Body of pancreas (tissue), 4 donors: ENCODE data around the gene PPFIA2. TPM values are rescaled to one million over a fixed set of nuclear protein-coding genes. Genes with fewer than 3 reads are reported as not detected.

ENCODE experiments used
- ATAC-seq: fragments of 150-250 bp; one replicate; pipeline ENCODE4 v1.9.1; 2016
- DNase-seq, 4 donors: peaks; one replicate each; pipeline ENCODE4 v3.0.0-alpha.2; 2019
- H3K27ac ChIP-seq, 4 donors: fragments of 200-600 bp; sonication (generic); 1 replicate in 3 of 4; 2 replicates in 1 of 4; pipeline versions ENCODE4 v1.5.1 to v1.6.1; 2016 to 2019; ENCODE audit warnings: mild to moderate bottlenecking in 1 of 4, mixed read lengths in 1 of 4, moderate library complexity in 1 of 4
- H3K27me3 ChIP-seq, 2 donors: fragments of 200-600 bp; sonication (generic); one replicate each; pipeline ENCODE4 v1.6.0; 2016; ENCODE audit warnings: mild to moderate bottlenecking in 1 of 2
- H3K36me3 ChIP-seq, 2 donors: fragments of 200-600 bp; sonication (generic); replicated peaks in 1 of 2; 2 replicates each; pipeline ENCODE4 v1.5.1; 2016; ENCODE audit warnings: low read depth in 2 of 2; ENCODE audit not compliant: insufficient read depth in 1 of 2
- H3K4me1 ChIP-seq: fragments of 200-600 bp; sonication (generic); one replicate; pipeline ENCODE4 v1.6.0; 2016
- H3K4me3 ChIP-seq, 2 donors: fragments of 200-600 bp; sonication (generic); 1 replicate in 1 of 2; 2 replicates in 1 of 2; pipeline ENCODE4 v1.5.1; 2016 to 2019
- H3K9me3 ChIP-seq, 3 donors: fragments of 200-600 bp; sonication (generic); 1 replicate in 2 of 3; 2 replicates in 1 of 3; pipeline ENCODE4 v1.5.1; 2016
- POLR2A ChIP-seq, 3 donors: fragments of 450-650 bp; IDR thresholded peaks; one replicate each; pipeline ENCODE4 v1.6.1; 2016; ENCODE audit warnings: antibody characterized with exemption in 3 of 3, mild to moderate bottlenecking in 2 of 3
- WGBS, 2 donors: methylation state at CpG; one replicate each; pipeline ENCODE4 v1.1.5; 2017; 5-methylcytosine and 5-hydroxymethylcytosine counted together
- intact Hi-C: fragments of 100-400 bp; cut with DNase I; formaldehyde crosslinking; loops from one replicate; pipeline ENCODE4 v1.15.1; 2023
- total RNA-seq, 2 donors: library from RNA; depleted of rRNA; stranded (reverse); fragments of >200 nt; gene quantifications; one replicate each; pipeline ENCODE4 v1.1.0, GENCODE V29; 2016
- TF ChIP-seq, protein P1 (sequence below), 7 experiments: fragments of 450-650 bp in 4 of 7; fragments of 200-600 bp in 3 of 7; sonication (generic) in 3 of 7; IDR thresholded peaks; one replicate each; pipeline ENCODE4 v1.5.1; 2016 to 2019; ENCODE audit warnings: antibody characterized with exemption in 7 of 7

PPFIA2 gene
- total RNA-seq, 2 donors from 2014 or later = 0.52 TPM; not detected in 1

DNA sequence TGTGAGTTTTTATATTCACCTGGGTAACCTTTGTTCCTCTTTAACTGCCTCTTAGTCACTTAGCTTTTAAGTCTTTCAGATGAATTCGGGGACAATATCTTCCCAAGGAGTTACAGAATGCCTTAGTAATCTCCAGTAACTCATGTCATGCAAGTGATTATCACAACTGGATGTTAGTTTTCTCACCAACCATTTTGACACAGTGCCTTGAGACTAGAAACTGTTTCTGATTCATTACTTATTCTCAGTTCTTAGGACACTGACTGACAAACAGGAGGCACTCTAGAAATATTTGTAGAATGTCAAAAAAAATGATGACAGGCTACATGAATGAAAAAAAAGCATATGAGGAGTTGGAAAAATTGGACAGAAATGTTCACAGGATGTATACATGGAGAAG, 346.2 kb downstream of the PPFIA2 start:
- intact Hi-C loops = no loop called here
- DNase-seq = no peak
- WGBS, 2 donors = 30 to 32% methylated on average over 1 of the region's 1 CpG
- no peaks in the 10 kb centered on the region for H3K4me1 ChIP-seq
- no peaks in the 10 kb centered on the region for H3K36me3 ChIP-seq
- no peaks in the 10 kb centered on the region for H3K27me3 ChIP-seq
- no peak overlapping the region for H3K4me3 ChIP-seq
- TF ChIP-seq, protein P1, sequence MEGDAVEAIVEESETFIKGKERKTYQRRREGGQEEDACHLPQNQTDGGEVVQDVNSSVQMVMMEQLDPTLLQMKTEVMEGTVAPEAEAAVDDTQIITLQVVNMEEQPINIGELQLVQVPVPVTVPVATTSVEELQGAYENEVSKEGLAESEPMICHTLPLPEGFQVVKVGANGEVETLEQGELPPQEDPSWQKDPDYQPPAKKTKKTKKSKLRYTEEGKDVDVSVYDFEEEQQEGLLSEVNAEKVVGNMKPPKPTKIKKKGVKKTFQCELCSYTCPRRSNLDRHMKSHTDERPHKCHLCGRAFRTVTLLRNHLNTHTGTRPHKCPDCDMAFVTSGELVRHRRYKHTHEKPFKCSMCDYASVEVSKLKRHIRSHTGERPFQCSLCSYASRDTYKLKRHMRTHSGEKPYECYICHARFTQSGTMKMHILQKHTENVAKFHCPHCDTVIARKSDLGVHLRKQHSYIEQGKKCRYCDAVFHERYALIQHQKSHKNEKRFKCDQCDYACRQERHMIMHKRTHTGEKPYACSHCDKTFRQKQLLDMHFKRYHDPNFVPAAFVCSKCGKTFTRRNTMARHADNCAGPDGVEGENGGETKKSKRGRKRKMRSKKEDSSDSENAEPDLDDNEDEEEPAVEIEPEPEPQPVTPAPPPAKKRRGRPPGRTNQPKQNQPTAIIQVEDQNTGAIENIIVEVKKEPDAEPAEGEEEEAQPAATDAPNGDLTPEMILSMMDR (IDR thresholded peaks at IDR 0.05) = no peak
- TF ChIP-seq POLR2A (IDR thresholded peaks at IDR 0.05) = no peak
- H3K27ac ChIP-seq = no peak overlapping the region
- ATAC-seq = no peak
- H3K9me3 ChIP-seq = no peaks in the 10 kb centered on the region

DNA sequence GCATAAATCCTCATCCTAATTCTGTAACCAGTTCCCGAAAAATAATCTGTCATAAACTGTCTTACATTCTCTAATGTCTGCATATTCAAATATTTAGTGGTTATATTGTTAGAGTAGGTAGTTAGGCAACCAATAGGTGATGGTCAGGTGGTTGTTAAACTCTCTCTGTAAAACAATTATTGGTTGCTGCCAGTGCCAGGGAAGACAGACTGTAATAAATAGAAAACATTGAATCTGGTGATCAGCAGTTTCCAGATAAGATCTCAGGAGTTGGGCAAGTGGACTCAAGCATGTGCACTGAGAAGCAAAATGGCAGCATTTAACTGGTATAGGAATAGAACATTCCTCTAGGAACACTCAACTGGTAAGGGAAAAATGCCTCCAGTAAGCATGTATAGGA, 355.8 kb downstream of the PPFIA2 start:
- intact Hi-C loops = no loop called here
- ATAC-seq (no peak), DNase-seq (no peak)
- WGBS, 2 donors = 50 to 70% methylated on average over 1 of the region's 1 CpG
- Histone ChIP-seq H3K4me1 (no peaks in the 10 kb centered on the region), H3K27ac (no peak overlapping the region), H3K9me3 (no peaks in the 10 kb centered on the region), H3K4me3 (no peak overlapping the region), H3K27me3 (no peaks in the 10 kb centered on the region), H3K36me3 (no peaks in the 10 kb centered on the region)
- no peak for TF ChIP-seq POLR2A (IDR thresholded peaks at IDR 0.05)
- TF ChIP-seq, protein P1 (IDR thresholded peaks at IDR 0.05) = no peak

DNA sequence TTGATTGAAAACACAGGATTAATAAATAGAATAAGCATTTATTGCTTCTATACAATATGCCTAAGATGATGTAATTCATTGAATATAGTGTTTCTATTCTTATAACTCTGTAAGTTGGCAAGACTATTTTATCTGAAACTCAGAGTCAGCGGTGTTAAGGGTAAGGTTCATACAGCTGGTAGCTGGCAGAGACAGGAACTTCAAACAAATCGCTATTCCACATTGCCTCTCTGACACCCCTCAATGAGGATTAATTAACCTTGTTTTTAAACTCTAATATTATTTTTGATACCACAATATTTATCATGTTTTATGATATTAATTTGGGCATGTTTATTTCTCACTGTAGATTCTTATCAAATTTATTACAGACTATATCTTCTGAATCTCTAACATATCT, 357.9 kb downstream of the PPFIA2 start:
- intact Hi-C loops = no loop called here

DNA sequence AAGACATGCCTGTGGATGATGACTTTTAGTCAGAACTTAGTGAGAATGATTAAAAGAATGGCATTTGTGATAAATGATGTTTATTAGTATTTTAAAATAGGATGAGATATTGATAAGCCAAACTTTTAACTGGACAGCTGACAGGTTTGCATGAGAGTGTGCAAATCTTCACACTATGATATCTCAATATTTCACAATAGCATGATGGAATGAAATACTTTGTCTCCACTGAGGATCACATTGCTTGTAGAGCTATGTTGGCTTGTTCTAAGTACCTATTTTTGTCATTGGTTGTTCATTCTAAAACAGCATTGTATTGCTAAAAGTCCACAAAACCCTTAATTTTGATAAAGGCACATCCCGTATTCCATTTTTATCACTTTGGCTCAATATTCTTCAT, 359.1 kb downstream of the PPFIA2 start:
- Histone ChIP-seq H3K4me1 (no peaks in the 10 kb centered on the region), H3K27me3 (no peaks in the 10 kb centered on the region), H3K4me3 (no peak overlapping the region), H3K9me3 (no peaks in the 10 kb centered on the region), H3K27ac (no peak overlapping the region), H3K36me3 (no peaks in the 10 kb centered on the region)
- WGBS, 2 donors = 77 to 82% methylated on average over 1 of the region's 1 CpG
- no peak for ATAC-seq
- TF ChIP-seq, protein P1 (IDR thresholded peaks at IDR 0.05) = no peak
- no peak for TF ChIP-seq POLR2A (IDR thresholded peaks at IDR 0.05)
- no peak for DNase-seq
- intact Hi-C loops = no loop called here

More for the DNA sequence above, 357.9 kb downstream of the PPFIA2 start:
- no peaks in the 10 kb centered on the region for H3K27me3 ChIP-seq
- no peak for DNase-seq
- H3K27ac ChIP-seq = no peak overlapping the region
- 88 to 89% methylated on average over 2 of the region's 2 CpGs for WGBS, 2 donors
- H3K9me3 ChIP-seq = no peaks in the 10 kb centered on the region
- no peak overlapping the region for H3K4me3 ChIP-seq
- no peak for ATAC-seq
- no peaks in the 10 kb centered on the region for H3K36me3 ChIP-seq
- TF ChIP-seq, protein P1 (IDR thresholded peaks at IDR 0.05) = no peak
- no peak for TF ChIP-seq POLR2A (IDR thresholded peaks at IDR 0.05)
- H3K4me1 ChIP-seq = no peaks in the 10 kb centered on the region

DNA sequence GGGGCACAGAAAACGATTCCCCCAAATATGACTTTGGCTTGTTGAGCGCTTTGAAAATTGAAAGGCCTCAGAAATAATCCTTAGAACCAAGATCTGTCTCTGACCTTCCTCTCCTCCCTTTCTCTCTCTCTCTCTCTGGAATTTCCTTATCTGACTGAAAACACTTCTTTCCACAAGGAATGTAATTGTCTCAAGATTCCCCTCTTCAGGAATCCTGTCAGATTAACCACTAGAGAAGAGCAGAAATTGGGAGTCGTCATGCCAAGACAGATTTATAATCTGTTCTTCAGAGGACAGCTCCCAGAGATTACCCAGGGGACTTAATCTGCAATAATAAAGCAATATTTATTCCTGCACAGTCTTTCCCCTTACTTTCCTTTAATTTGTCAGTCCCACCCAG, 363.7 kb downstream of the PPFIA2 start:
- 50 to 57% methylated on average over 3 of the region's 3 CpGs for WGBS, 2 donors
- TF ChIP-seq, protein P1 (IDR thresholded peaks at IDR 0.05) = no peak
- TF ChIP-seq POLR2A (IDR thresholded peaks at IDR 0.05) = no peak
- H3K27me3 ChIP-seq = no peaks in the 10 kb centered on the region
- intact Hi-C loops = no loop called here
- ATAC-seq (no peak), DNase-seq (no peak)
- no peaks in the 10 kb centered on the region for H3K9me3 ChIP-seq
- H3K4me1 ChIP-seq = no peaks in the 10 kb centered on the region
- no peaks in the 10 kb centered on the region for H3K36me3 ChIP-seq
- H3K4me3 ChIP-seq = no peak overlapping the region
- H3K27ac ChIP-seq = no peak overlapping the region
